Heart left ventricle (tissue), 16 donors: ENCODE data around the gene ITGB5. TPM values are rescaled to one million over a fixed set of nuclear protein-coding genes. Genes with fewer than 3 reads are reported as not detected.

ENCODE experiments used
- ATAC-seq, 4 donors: fragments of 200-7000 bp; cut with Tn5 transposase; one replicate each; pipeline ENCODE4 v1.9.1; 2020 to 2022; ENCODE audit warnings: moderate library complexity in 4 of 4, mild to moderate bottlenecking in 3 of 4, moderate number of reproducible peaks in 1 of 4
- DNase-seq, 5 donors: peaks; one replicate each; pipeline ENCODE4 v3.0.0-alpha.2; 2020
- H3K27ac ChIP-seq, 12 donors: fragments of 200-600 bp; sonication (generic) in 4 of 12; one replicate each; pipeline versions ENCODE4 v1.5.0 to v1.8.0; 2016 to 2022; ENCODE audit warnings: mild to moderate bottlenecking in 2 of 12
- H3K27me3 ChIP-seq, 9 donors: fragments of 200-600 bp; sonication (generic) in 2 of 9; one replicate each; pipeline versions ENCODE4 v1.5.1 to v1.8.0; 2016 to 2022; ENCODE audit warnings: mild to moderate bottlenecking in 3 of 9
- H3K36me3 ChIP-seq, 9 donors: fragments of 200-600 bp; sonication (generic) in 2 of 9; one replicate each; pipeline versions ENCODE4 v1.5.0 to v1.8.0; 2018 to 2022; ENCODE audit warnings: mild to moderate bottlenecking in 2 of 9
- H3K4me1 ChIP-seq, 12 donors: fragments of 200-600 bp; sonication (generic) in 4 of 12; one replicate each; pipeline versions ENCODE4 v1.5.0 to v1.8.0; 2016 to 2022; ENCODE audit warnings: mild to moderate bottlenecking in 3 of 12
- H3K4me3 ChIP-seq, 12 donors: fragments of 200-600 bp; sonication (generic) in 4 of 12; one replicate each; pipeline versions ENCODE4 v1.5.0 to v1.8.0; 2017 to 2022; ENCODE audit warnings: mild to moderate bottlenecking in 9 of 12, moderate library complexity in 4 of 12
- H3K9me3 ChIP-seq, 12 donors: fragments of 200-600 bp; sonication (generic) in 4 of 12; one replicate each; pipeline versions ENCODE4 v1.5.0 to v1.8.0; 2016 to 2022; ENCODE audit warnings: mild to moderate bottlenecking in 1 of 12
- CTCF ChIP-seq, 12 donors: fragments of 200-600 bp; sonication (generic) in 4 of 12; IDR thresholded peaks; one replicate each; pipeline versions ENCODE4 v1.5.0 to v1.8.0; 2018 to 2022; ENCODE audit warnings: antibody characterized with exemption in 12 of 12, mild to moderate bottlenecking in 5 of 12
- POLR2A ChIP-seq, 2 donors: fragments of 450-650 bp; IDR thresholded peaks; one replicate each; pipeline ENCODE4 v1.6.1; 2017; ENCODE audit warnings: antibody characterized with exemption in 2 of 2, mild to moderate bottlenecking in 2 of 2, moderate library complexity in 2 of 2
- WGBS, 4 donors: extraction: QIAGEN DNeasy Blood & Tissue Kit in 2 of 4; methylation state at CpG; one replicate each; pipeline versions ENCODE4 v1.1.5 to v1.1.7; 2013 to 2018; 5-methylcytosine and 5-hydroxymethylcytosine counted together
- intact Hi-C, 10 donors: fragments of 100-400 bp; cut with DNase I; formaldehyde crosslinking; loops; one replicate each; pipeline versions ENCODE4 v1.11.1 to v1.14.2; 2022
- polyA plus RNA-seq, 2 donors: library from polyadenylated mRNA; stranded (reverse); fragments of 200-250 nt; gene quantifications; one replicate each; pipeline ENCODE4 v1.2.3, GENCODE V29; 2013
- total RNA-seq, 9 donors: library from RNA; depleted of rRNA in 2 of 9; stranded (reverse); fragments of >200 nt in 2 of 9; fragmentation: NEBNext Ultra II Directional in 3 of 9; extraction: Animal tissue kit (Norgen Biotek cat#: 25700) in 3 of 9; gene quantifications; one replicate each; pipeline versions ENCODE4 v1.1.0 to v1.2.4, GENCODE V29; 2016 to 2023
- donor health status: ischemic (EF 13 %, LVEDD 7.1; RV severe dilation, severe dysfunction).
- donor health status: healthy with polysubstance abuse.
- donor health status: DM: no; HTN: yes; CAD: no.
- donor health status: DM: no; HTN: no; CAD: no.
- donor health status: ischemic (EF 25% LVEDD 6.9; RV normal size, moderate dysfunction).
- donor health status: ischemic (EF 25% LVEDD 5.7; RV mildly dilated, moderate dysfunction).
- donor health status: healthy.
- donor health status: DM: yes; HTN: yes; CAD: no.
- donor health status: ischemic (EF 35%, LVEDD 5.7; RV mildly dilated, moderate dysfunction).
- donor health status: nonischemic (EF 11% LVEDD 7.7; RV severe dilation, severe dysfunction).
- donor health status: DM: yes; HTN: yes; CAD: no.
- donor health status: PGD.
- donor health status: ischemic (EF 29% LVEDD 5.4; RV normal size, mild dysfunction).
- donor health status: nonischemic (EF 23%, LVEDD 6.1; RV moderate dilation, normal function).

Gene ITGB5
- total and polyA plus RNA-seq, 11 donors: 23.1 to 223 (median 118) TPM

DNA sequence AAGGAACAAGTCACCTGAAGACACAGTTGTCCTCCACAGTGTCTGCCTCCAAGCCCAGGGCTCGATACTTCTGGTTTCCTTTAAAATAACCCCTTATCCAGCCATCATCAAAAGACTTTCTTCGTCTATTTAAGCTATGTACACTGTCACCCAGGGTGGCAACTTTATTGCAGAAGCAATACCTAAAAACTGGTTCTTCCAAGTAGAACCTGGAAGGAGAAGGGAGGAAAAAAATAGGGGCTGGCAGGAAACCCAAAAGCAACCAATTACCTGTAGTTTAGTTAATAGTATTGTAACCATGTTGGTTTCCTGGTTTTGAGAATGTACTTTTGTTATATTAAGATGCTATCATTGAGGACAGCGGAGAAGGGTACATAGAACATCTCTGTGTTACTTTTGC, 33.7 kb downstream of the ITGB5 start:
- peaks cover 0 to 42% (median 20%) of the 10 kb centered on the region in 9 donors for H3K36me3 ChIP-seq
- TF ChIP-seq POLR2A (IDR thresholded peaks at IDR 0.05) (no peak), CTCF (IDR thresholded peaks at IDR 0.05) (no peak)
- DNase-seq (no peak), ATAC-seq (no peak)
- no peaks in the 10 kb centered on the region for H3K27me3 ChIP-seq
- peaks cover 0 to 37% (median 19%) of the 10 kb centered on the region in 12 donors for H3K4me1 ChIP-seq
- no peak overlapping the region for H3K27ac ChIP-seq
- H3K9me3 ChIP-seq: no peaks in the 10 kb centered on the region
- intact Hi-C loops: no loop called here
- no peak overlapping the region for H3K4me3 ChIP-seq
- WGBS, 4 donors: 95 to 97% (median 96%) methylated on average over 3 of the region's 3 CpGs

GRCh38 chr3:124851905-124852304, 35.3 kb downstream of the ITGB5 start:
- H3K27ac ChIP-seq: peak overlapping the region in 1 of 12 donors; percentile 7

GRCh38 chr3:124851136-124851535, 36.0 kb downstream of the ITGB5 start:
- ATAC-seq (peak in 1 of 4 donors; percentile 24), DNase-seq (no peak)
- peaks cover 0 to 25% (median 11%) of the 10 kb centered on the region in 12 donors for H3K4me1 ChIP-seq
- peaks cover 0 to 47% (median 33%) of the 10 kb centered on the region in 9 donors for H3K36me3 ChIP-seq
- H3K9me3 ChIP-seq: no peaks in the 10 kb centered on the region
- intact Hi-C loops: no loop called here
- H3K4me3 ChIP-seq: no peak overlapping the region
- H3K27me3 ChIP-seq: no peaks in the 10 kb centered on the region
- H3K27ac ChIP-seq: peak overlapping the region in 5 of 12 donors; percentile 1 to 50 (median 35)
- WGBS, 4 donors: 42 to 60% (median 52%) methylated on average over 3 of the region's 3 CpGs
- TF ChIP-seq CTCF (IDR thresholded peaks at IDR 0.05) (no peak), POLR2A (IDR thresholded peaks at IDR 0.05) (no peak)

More at GRCh38 chr3:124851905-124852304, 35.3 kb downstream of the ITGB5 start:
- intact Hi-C loops: no loop called here
- WGBS, 4 donors: 85 to 91% (median 89%) methylated on average over 12 of the region's 12 CpGs
- TF ChIP-seq POLR2A (IDR thresholded peaks at IDR 0.05) (no peak), CTCF (IDR thresholded peaks at IDR 0.05) (no peak)
- DNase-seq: no peak
- peaks cover 0 to 24% (median 11%) of the 10 kb centered on the region in 12 donors for H3K4me1 ChIP-seq
- H3K4me3 ChIP-seq: no peak overlapping the region
- no peaks in the 10 kb centered on the region for H3K9me3 ChIP-seq
- H3K27me3 ChIP-seq: no peaks in the 10 kb centered on the region
- peaks cover 0 to 47% (median 35%) of the 10 kb centered on the region in 9 donors for H3K36me3 ChIP-seq
- peak in 1 of 4 donors; percentile 14 for ATAC-seq

DNA sequence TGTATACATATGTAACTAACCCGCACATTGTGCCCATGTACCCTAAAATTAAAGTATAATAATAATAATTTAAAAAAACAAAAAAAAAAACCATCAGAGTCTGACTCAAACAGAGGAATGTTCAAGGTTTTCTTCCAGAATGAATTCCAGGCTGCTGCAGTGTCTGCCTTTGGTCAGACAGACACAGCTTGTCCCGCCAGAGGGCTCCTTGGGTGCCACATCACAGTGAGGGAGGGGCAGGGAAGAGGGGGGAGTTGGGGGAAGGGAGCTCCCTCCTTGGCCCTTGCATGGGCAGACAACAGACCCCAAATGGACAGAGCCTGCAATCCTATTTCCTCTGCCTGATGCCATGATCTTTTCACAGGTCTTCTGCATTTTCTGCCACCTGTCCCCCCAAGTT, 36.5 kb downstream of the ITGB5 start:
- ATAC-seq (peak; percentile 47 to 79 (median 71)), DNase-seq (peak in 1 of 5 donors; percentile 49)
- intact Hi-C loops: no loop called here
- H3K4me1 ChIP-seq: peaks cover 0 to 30% (median 16%) of the 10 kb centered on the region in 12 donors
- WGBS, 4 donors: 74 to 85% (median 81%) methylated on average over 2 of the region's 2 CpGs
- H3K36me3 ChIP-seq: peaks cover 0 to 44% (median 28%) of the 10 kb centered on the region in 9 donors
- TF ChIP-seq CTCF (IDR thresholded peaks at IDR 0.05) (no peak), POLR2A (IDR thresholded peaks at IDR 0.05) (no peak)
- H3K4me3 ChIP-seq: no peak overlapping the region
- no peaks in the 10 kb centered on the region for H3K27me3 ChIP-seq
- H3K27ac ChIP-seq: peak overlapping the region in 5 of 12 donors; percentile 1 to 50 (median 35)
- no peaks in the 10 kb centered on the region for H3K9me3 ChIP-seq
